Right lobe of liver (tissue), 4 donors: Measurements from ENCODE around the gene GSG1L.

Experiments
- POLR2A ChIP-seq: fragments of 450-650 bp; IDR thresholded peaks from one replicate; pipeline ENCODE4 v1.6.1; 2017; ENCODE audit warnings: antibody characterized with exemption, mild to moderate bottlenecking
- TF ChIP-seq, protein P1 (sequence below), 4 donors: fragments of 200-600 bp in 3 of 4; fragments of 450-650 bp in 1 of 4; IDR thresholded peaks; one replicate each; pipeline versions ENCODE4 v1.5.1 to v1.8.0; 2016 to 2022; ENCODE audit warnings: antibody characterized with exemption in 4 of 4, mild to moderate bottlenecking in 2 of 4
- donor health status: DM: no; HTN: no; CAD: no.
- donor health status: DM: no; HTN: no; CAD: no.
- donor health status: DM: no; HTN: yes; CAD: no.

DNA sequence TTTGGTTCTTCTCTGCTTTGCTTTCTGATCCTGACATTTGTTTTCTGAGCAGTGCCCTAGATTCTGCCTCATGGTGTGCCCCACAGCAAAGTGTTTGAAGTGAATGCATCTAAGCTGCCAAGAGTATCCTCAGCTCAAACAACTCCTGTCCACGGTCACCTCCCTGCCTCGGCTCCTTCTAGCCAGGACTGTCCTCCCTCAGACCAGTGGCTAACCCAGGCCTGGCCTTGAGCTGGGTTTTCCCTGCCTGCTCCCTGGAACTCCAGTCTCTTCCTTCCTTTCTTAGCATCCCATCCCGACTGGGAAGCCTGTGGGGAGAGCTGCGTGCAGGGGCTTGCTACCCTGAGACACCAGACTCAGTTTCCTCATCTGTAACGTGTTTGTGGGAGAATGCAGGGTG lies 256.5 kb downstream of the GSG1L start:
- no peak for TF ChIP-seq POLR2A
- TF ChIP-seq, protein P1, sequence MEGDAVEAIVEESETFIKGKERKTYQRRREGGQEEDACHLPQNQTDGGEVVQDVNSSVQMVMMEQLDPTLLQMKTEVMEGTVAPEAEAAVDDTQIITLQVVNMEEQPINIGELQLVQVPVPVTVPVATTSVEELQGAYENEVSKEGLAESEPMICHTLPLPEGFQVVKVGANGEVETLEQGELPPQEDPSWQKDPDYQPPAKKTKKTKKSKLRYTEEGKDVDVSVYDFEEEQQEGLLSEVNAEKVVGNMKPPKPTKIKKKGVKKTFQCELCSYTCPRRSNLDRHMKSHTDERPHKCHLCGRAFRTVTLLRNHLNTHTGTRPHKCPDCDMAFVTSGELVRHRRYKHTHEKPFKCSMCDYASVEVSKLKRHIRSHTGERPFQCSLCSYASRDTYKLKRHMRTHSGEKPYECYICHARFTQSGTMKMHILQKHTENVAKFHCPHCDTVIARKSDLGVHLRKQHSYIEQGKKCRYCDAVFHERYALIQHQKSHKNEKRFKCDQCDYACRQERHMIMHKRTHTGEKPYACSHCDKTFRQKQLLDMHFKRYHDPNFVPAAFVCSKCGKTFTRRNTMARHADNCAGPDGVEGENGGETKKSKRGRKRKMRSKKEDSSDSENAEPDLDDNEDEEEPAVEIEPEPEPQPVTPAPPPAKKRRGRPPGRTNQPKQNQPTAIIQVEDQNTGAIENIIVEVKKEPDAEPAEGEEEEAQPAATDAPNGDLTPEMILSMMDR (IDR thresholded peaks at IDR 0.05), result no peak
